ENCODE results near the gene PERM1.

PERM1 gene

GRCh38 chr1:927234-927633 lies 54.7 kb downstream of the PERM1 start:
- Histone ChIP-seq H3K4me1 (ENCODE audit: control insufficient read depth in 1 of 2, insufficient read depth in 2 of 2, low read length in 2 of 2) (peaks cover 9 to 17% of the 10 kb centered on the region in 2 donors), H3K27me3 (ENCODE audit: control insufficient read depth in 1 of 2, insufficient read depth in 2 of 2, low read length in 2 of 2) (peaks cover 57 to 80% of the 10 kb centered on the region in 2 donors), H3K9me3 (ENCODE audit: control insufficient read depth in 1 of 2, low read length in 2 of 2) (no peaks in the 10 kb centered on the region), H3K4me3 (ENCODE audit: low read depth in 1 of 2, low read length in 2 of 2) (no peak overlapping the region), H3K9ac (ENCODE audit: low read depth in 1 of 2, low read length in 2 of 2) (no peak overlapping the region), H3K36me3 (ENCODE audit: control insufficient read depth in 1 of 2, insufficient read depth in 2 of 2, low read length in 2 of 2) (no peaks in the 10 kb centered on the region), H3K27ac (ENCODE audit: low read depth, low read length) (no peak overlapping the region)

GRCh38 chr1:925561-926421 lies 56.1 kb downstream of the PERM1 start:
- Histone ChIP-seq H3K27me3 (ENCODE audit: control insufficient read depth in 1 of 2, insufficient read depth in 2 of 2, low read length in 2 of 2) (peaks cover 65 to 79% of the 10 kb centered on the region in 2 donors), H3K9me3 (ENCODE audit: control insufficient read depth in 1 of 2, low read length in 2 of 2) (no peaks in the 10 kb centered on the region), H3K4me3 (ENCODE audit: low read depth in 1 of 2, low read length in 2 of 2) (no peak overlapping the region), H3K4me1 (ENCODE audit: control insufficient read depth in 1 of 2, insufficient read depth in 2 of 2, low read length in 2 of 2) (peaks cover 18 to 24% of the 10 kb centered on the region in 2 donors), H3K27ac (ENCODE audit: low read depth, low read length) (no peak overlapping the region), H3K36me3 (ENCODE audit: control insufficient read depth in 1 of 2, insufficient read depth in 2 of 2, low read length in 2 of 2) (no peaks in the 10 kb centered on the region), H3K9ac (ENCODE audit: low read depth in 1 of 2, low read length in 2 of 2) (no peak overlapping the region)
